ENCODE measurements around the gene WDR6. TPM values are rescaled to one million over a fixed set of nuclear protein-coding genes. Genes with fewer than 3 reads are reported as not detected.
A peak's percentile ranks its signal among the peaks of the same experiment; 100 is the strongest.

WDR6 gene
- total and polyA plus RNA-seq, 9 of the 15 experiments (the other 6 are each of a cell fraction or from before 2014, with no cell fraction given), result 8.9 to 90.6 (median 44.7) TPM

DNA sequence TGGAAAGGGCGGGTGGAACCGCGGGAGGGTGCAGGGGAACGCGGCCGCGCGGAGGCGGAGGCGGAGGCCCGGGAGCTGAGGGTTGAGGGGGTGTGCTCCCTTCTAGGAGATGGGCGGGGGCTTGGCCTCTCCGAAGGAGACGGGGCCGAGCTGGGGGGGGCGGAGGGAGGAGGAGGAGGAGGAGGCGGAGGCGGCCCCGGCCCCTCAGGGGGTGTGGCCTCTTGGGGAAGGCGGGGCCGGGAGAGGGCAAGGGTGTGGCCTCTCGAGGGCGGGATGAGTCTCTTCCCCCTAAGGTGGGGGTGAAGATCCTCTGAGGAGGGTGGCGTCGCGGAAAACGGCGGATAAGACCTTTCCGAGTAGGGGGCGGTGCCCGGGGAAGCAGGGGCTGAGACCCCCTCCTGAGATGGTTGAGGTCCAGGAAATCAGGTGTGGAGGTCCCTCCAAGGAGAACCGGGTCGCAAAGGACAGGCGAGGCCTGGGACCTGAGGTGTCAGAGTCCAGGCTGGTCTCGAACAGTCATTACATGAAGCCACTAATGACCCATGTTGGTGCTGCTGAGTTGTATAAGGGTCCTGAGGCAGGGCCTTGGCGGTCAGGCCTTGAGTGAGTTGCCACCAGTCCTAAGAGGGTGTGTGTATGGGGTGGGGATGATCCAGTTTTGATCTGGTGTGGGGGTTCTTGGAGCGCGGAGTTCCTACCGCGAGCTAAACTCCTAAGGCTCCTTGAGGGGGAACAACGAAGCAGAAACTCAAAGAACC is 759 bp downstream of the WDR6 start (continued):
- TF ChIP-seq, protein P1, sequence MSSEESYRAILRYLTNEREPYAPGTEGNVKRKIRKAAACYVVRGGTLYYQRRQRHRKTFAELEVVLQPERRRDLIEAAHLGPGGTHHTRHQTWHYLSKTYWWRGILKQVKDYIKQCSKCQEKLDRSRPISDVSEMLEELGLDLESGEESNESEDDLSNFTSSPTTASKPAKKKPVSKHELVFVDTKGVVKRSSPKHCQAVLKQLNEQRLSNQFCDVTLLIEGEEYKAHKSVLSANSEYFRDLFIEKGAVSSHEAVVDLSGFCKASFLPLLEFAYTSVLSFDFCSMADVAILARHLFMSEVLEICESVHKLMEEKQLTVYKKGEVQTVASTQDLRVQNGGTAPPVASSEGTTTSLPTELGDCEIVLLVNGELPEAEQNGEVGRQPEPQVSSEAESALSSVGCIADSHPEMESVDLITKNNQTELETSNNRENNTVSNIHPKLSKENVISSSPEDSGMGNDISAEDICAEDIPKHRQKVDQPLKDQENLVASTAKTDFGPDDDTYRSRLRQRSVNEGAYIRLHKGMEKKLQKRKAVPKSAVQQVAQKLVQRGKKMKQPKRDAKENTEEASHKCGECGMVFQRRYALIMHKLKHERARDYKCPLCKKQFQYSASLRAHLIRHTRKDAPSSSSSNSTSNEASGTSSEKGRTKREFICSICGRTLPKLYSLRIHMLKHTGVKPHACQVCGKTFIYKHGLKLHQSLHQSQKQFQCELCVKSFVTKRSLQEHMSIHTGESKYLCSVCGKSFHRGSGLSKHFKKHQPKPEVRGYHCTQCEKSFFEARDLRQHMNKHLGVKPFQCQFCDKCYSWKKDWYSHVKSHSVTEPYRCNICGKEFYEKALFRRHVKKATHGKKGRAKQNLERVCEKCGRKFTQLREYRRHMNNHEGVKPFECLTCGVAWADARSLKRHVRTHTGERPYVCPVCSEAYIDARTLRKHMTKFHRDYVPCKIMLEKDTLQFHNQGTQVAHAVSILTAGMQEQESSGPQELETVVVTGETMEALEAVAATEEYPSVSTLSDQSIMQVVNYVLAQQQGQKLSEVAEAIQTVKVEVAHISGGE (CRISPR knock-in tag; IDR thresholded peaks at IDR 0.05), result no peak
- TF ChIP-seq RBM25 (IDR thresholded peaks at IDR 0.05; ENCODE audit: low read depth, low read length, severe bottlenecking), result no peak
- TF ChIP-seq CEBPG (CRISPR knock-in tag; IDR thresholded peaks at IDR 0.05), result no peak
- TF ChIP-seq CEBPG (tag; conservative IDR thresholded peaks at IDR 0.05 in 1 of 2, IDR thresholded peaks at IDR 0.05 in 1 of 2), result no peak
- 0 out of 4 replicates have a peak, but pooled peaks of 1 of the 2 experiments have one; percentile 5 for TF ChIP-seq SIN3A (IDR thresholded peaks at IDR 0.05; ENCODE audit: borderline replicate concordance in 2 of 2, control insufficient read depth in 1 of 2, low read depth in 2 of 2, low read length in 2 of 2)
- TF ChIP-seq, protein P2, sequence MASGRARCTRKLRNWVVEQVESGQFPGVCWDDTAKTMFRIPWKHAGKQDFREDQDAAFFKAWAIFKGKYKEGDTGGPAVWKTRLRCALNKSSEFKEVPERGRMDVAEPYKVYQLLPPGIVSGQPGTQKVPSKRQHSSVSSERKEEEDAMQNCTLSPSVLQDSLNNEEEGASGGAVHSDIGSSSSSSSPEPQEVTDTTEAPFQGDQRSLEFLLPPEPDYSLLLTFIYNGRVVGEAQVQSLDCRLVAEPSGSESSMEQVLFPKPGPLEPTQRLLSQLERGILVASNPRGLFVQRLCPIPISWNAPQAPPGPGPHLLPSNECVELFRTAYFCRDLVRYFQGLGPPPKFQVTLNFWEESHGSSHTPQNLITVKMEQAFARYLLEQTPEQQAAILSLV (tag; IDR thresholded peaks at IDR 0.05), result no peak
- peak; percentile 9 for TF ChIP-seq E2F8 (IDR thresholded peaks at IDR 0.05; ENCODE audit: low read depth, partially characterized antibody)
- TF ChIP-seq ZNF384 (IDR thresholded peaks at IDR 0.05; ENCODE audit: low read depth, low read length), result no peak
- no peak for TF ChIP-seq ZNF311 (CRISPR knock-in tag; IDR thresholded peaks at IDR 0.05)
- no peak for TF ChIP-seq ETS2 (tag; IDR thresholded peaks at IDR 0.05; ENCODE audit: borderline replicate concordance, poor library complexity, severe bottlenecking)
- no peak for TF ChIP-seq SIX5 (IDR thresholded peaks at IDR 0.05; ENCODE audit: borderline replicate concordance in 1 of 2, insufficient read depth in 1 of 2, low read depth in 1 of 2, low read length in 2 of 2)
- TF ChIP-seq, protein P3, sequence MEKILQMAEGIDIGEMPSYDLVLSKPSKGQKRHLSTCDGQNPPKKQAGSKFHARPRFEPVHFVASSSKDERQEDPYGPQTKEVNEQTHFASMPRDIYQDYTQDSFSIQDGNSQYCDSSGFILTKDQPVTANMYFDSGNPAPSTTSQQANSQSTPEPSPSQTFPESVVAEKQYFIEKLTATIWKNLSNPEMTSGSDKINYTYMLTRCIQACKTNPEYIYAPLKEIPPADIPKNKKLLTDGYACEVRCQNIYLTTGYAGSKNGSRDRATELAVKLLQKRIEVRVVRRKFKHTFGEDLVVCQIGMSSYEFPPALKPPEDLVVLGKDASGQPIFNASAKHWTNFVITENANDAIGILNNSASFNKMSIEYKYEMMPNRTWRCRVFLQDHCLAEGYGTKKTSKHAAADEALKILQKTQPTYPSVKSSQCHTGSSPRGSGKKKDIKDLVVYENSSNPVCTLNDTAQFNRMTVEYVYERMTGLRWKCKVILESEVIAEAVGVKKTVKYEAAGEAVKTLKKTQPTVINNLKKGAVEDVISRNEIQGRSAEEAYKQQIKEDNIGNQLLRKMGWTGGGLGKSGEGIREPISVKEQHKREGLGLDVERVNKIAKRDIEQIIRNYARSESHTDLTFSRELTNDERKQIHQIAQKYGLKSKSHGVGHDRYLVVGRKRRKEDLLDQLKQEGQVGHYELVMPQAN (IDR thresholded peaks at IDR 0.05; ENCODE audit: borderline replicate concordance), result 0 out of 2 replicates have a peak, but pooled peaks have one; percentile 7
